HUES64 (cell line): ENCODE data around the gene NDUFAF4.
"Not testable (repeated sequence)": the region's sequence is repeated elsewhere in the genome, so short reads cannot be mapped to it uniquely, and the experiment has no call there.

Experiments used
- H3K27ac ChIP-seq: 2 replicates; pipeline ENCODE4 v1.7.0; 2013; ENCODE audit warnings: low read depth, low read length, inconsistent platforms
- H3K27me3 ChIP-seq: 2 replicates; pipeline ENCODE4 v1.6.1; 2013; ENCODE audit warnings: mild to moderate bottlenecking, low read length; ENCODE audit not compliant: insufficient read depth
- H3K36me3 ChIP-seq: 2 replicates; pipeline ENCODE4 v1.6.1; 2013; ENCODE audit warnings: mild to moderate bottlenecking, low read length; ENCODE audit not compliant: insufficient read depth
- H3K4me1 ChIP-seq: 2 replicates; pipeline ENCODE4 v1.6.1; 2013; ENCODE audit warnings: mild to moderate bottlenecking, low read length, moderate library complexity; ENCODE audit not compliant: insufficient read depth
- H3K4me3 ChIP-seq: 2 replicates; pipeline ENCODE4 v1.5.1; 2013; ENCODE audit warnings: mild to moderate bottlenecking, low read length, moderate library complexity
- H3K9ac ChIP-seq: 2 replicates; pipeline ENCODE4 v1.6.1; 2013; ENCODE audit warnings: mild to moderate bottlenecking, low read depth, low read length
- H3K9me3 ChIP-seq: 2 replicates; pipeline ENCODE4 v1.6.1; 2013; ENCODE audit warnings: low read depth, low read length; ENCODE audit not compliant: insufficient read depth
- WGBS: fragments of 150-250, 120-280 bp; methylation state at CpG from one replicate; pipeline ENCODE4 v1.1.7; 2013; ENCODE audit warnings: missing lambda C conversion rate; 5-methylcytosine and 5-hydroxymethylcytosine counted together

NDUFAF4 gene

DNA sequence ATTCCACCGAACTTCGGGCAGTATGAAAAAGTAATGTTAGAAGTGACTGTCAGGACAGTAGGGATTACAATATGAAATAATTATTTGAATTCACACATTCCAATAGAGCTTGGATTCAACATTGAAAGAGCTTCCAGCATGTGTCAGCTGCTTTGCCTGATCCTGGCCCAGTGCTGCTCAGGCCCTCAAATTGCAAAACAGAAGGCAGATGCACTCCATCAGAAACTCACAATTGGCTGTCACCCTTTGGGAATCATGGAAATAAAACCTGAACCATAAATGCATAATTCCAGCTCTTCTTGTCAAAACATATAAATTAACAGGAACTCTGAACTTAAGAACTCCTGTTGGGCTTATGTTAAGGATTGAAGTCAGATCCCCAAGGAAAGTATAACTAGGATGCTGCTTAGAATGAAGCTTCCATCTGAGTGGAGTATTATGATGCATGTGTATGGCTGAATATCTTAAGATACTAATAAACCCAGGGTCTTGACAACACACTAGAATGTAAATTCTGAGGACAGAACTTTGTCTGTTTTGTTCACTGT lies 1.8 kb upstream of the NDUFAF4 start:
- no peaks in the 10 kb centered on the region for H3K27me3 ChIP-seq
- peaks cover 20% of the 10 kb centered on the region for H3K36me3 ChIP-seq
- no CpG with 5 or more reads among the region's 2 CpGs for WGBS
- H3K4me3 ChIP-seq = no peak overlapping the region
- no peak overlapping the region for H3K27ac ChIP-seq
- H3K9me3 ChIP-seq = no peaks in the 10 kb centered on the region
- no peak overlapping the region for H3K9ac ChIP-seq
- peaks cover 6% of the 10 kb centered on the region; the same call in 1 of the 2 replicates for H3K4me1 ChIP-seq

DNA sequence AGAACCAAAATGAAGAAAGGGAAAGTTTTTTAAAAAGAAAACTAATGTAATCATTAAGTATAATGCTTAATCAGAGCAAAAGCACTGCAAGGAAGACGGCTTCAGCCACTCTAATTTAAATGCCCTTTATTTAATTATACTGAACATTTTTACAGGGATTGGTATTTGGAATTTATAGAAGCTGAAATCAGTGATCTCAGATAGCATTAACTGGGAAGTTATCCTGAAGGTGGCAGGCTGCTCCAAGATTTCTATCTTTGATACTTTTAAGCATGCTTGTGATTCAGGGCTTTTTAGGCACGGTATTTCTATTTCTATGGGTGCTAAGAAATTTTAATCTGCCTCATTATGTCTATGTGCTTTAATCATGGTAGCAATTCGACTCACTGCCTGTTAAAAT lies 1.3 kb upstream of the NDUFAF4 start:
- Histone ChIP-seq H3K27ac (0 out of 2 replicates have a peak overlapping the region, but pooled peaks have one; percentile 79), H3K9ac (peak overlapping the region; percentile 90; the same call in 1 of the 2 replicates), H3K36me3 (peaks cover 25% of the 10 kb centered on the region), H3K4me1 (peaks cover 6% of the 10 kb centered on the region; the same call in 1 of the 2 replicates), H3K9me3 (no peaks in the 10 kb centered on the region), H3K27me3 (no peaks in the 10 kb centered on the region), H3K4me3 (peak overlapping the region; percentile 79)
- WGBS = 55% methylated on average over 2 of the region's 3 CpGs

GRCh38 chr6:96898241-96898851 lies 655 bp upstream of the NDUFAF4 start:
- no peaks in the 10 kb centered on the region for H3K27me3 ChIP-seq
- H3K27ac ChIP-seq = peak overlapping the region; percentile 79
- 12% methylated on average over 7 of the region's 10 CpGs for WGBS
- H3K9ac ChIP-seq = peak overlapping the region; percentile 90
- H3K4me3 ChIP-seq = peak overlapping the region; percentile 79
- H3K4me1 ChIP-seq = peaks cover 6% of the 10 kb centered on the region; the same call in 1 of the 2 replicates
- peaks cover 32% of the 10 kb centered on the region for H3K36me3 ChIP-seq
- no peaks in the 10 kb centered on the region for H3K9me3 ChIP-seq

- Histone ChIP-seq H3K4me3 (no peak overlapping the region), H3K27ac (no peak overlapping the region), H3K9me3 (no peaks in the 10 kb centered on the region), H3K9ac (no peak overlapping the region), H3K4me1 (no peaks in the 10 kb centered on the region), H3K36me3 (peaks cover 45% of the 10 kb centered on the region), H3K27me3 (no peaks in the 10 kb centered on the region)
- no CpG with 5 or more reads among the region's 1 CpG for WGBS
Measured at GRCh38 chr6:96889146-96889545, 8.5 kb downstream of the NDUFAF4 start.

- Histone ChIP-seq H3K9ac (no peak overlapping the region), H3K4me3 (no peak overlapping the region), H3K36me3 (peaks cover 41% of the 10 kb centered on the region), H3K27me3 (no peaks in the 10 kb centered on the region), H3K9me3 (no peaks in the 10 kb centered on the region), H3K4me1 (no peaks in the 10 kb centered on the region), H3K27ac (no peak overlapping the region)
- 93% methylated on average over 4 of the region's 5 CpGs for WGBS
Measured at GRCh38 chr6:96888745-96889144, 8.9 kb downstream of the NDUFAF4 start.

DNA sequence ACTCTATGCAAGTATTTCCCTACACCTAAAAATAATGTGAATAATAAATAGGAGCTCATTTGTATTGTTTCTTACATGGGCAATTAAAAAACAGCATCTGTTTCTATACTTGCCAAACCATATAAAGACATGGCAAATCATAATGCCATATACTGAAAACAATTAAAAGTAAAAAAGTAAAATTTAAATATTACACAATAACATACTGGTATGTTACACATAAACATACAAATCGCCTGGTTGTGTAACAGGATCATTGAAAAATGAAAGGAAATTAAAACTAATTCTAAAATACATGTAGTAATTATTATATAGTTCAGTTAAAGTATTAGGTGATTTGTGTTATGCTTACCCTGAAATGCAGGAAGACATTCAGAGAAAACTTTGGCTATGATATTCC lies 11.2 kb downstream of the NDUFAF4 start:
- no peak overlapping the region for H3K4me3 ChIP-seq
- H3K36me3 ChIP-seq = peaks cover 19% of the 10 kb centered on the region
- H3K9ac ChIP-seq = no peak overlapping the region
- no peaks in the 10 kb centered on the region for H3K4me1 ChIP-seq
- no peak overlapping the region for H3K27ac ChIP-seq
- H3K9me3 ChIP-seq = no peaks in the 10 kb centered on the region
- WGBS = no CpG with 5 or more reads among the region's 1 CpG
- no peaks in the 10 kb centered on the region for H3K27me3 ChIP-seq

DNA sequence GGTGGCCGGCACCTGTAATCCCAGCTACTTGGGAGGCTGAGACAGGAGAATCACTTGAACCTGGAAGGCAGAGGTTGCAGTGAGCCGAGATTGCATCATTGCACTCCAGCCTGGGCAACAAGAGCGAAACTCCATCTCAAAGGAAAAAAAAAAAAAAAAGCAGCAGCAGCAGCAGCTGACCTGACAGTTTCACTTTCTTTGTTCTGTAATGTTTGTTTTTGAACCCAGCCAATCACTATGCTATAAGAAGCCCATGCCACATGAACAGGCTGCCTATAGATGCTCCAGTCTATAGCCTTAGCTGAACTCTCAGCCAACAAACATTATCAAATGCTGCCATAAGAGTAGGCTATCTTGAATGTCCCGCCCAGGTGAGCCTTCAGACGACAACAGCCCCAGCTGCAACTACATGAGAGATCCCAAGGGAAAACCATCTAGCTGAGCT lies 12.5 kb downstream of the NDUFAF4 start:
- H3K27ac ChIP-seq, H3K36me3 ChIP-seq, H3K9ac ChIP-seq, H3K9me3 ChIP-seq, H3K27me3 ChIP-seq, H3K4me1 ChIP-seq, H3K4me3 ChIP-seq: not testable (repeated sequence)
- WGBS = 87% methylated on average over 5 of the region's 5 CpGs

DNA sequence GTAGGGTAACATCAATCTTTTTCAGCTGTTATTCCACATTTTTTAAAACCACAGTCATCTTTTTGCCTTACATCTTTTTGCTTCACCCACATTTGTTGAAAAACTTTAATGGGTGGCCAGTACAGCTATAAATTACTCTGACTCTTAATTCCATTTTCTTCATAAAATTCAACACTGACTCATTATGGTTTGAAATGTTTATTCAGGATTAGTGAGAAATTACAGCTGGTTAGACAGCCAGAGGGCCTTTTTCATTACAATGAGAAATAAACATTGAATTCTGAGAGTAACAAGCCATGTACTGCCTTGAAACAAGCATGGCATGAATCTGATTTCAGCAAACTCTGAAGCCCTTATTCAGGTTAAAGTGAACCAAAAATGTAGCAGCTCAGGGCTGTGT lies 19.5 kb downstream of the NDUFAF4 start:
- H3K9me3 ChIP-seq = no peaks in the 10 kb centered on the region
- no peaks in the 10 kb centered on the region for H3K36me3 ChIP-seq
- H3K4me3 ChIP-seq = no peak overlapping the region
- H3K27ac ChIP-seq = no peak overlapping the region
- H3K27me3 ChIP-seq = no peaks in the 10 kb centered on the region
- H3K9ac ChIP-seq = no peak overlapping the region
- H3K4me1 ChIP-seq = no peaks in the 10 kb centered on the region

GRCh38 chr6:96876886-96877545 lies 20.7 kb downstream of the NDUFAF4 start:
- Histone ChIP-seq H3K36me3 (no peaks in the 10 kb centered on the region), H3K9me3 (no peaks in the 10 kb centered on the region), H3K27ac (no peak overlapping the region), H3K27me3 (no peaks in the 10 kb centered on the region), H3K4me3 (no peak overlapping the region), H3K9ac (no peak overlapping the region), H3K4me1 (no peaks in the 10 kb centered on the region)
- 99% methylated on average over 9 of the region's 9 CpGs for WGBS

GRCh38 chr6:96872976-96873375 lies 24.7 kb downstream of the NDUFAF4 start:
- Histone ChIP-seq H3K36me3 (no peaks in the 10 kb centered on the region), H3K4me1 (no peaks in the 10 kb centered on the region), H3K27ac (no peak overlapping the region), H3K9me3 (no peaks in the 10 kb centered on the region), H3K9ac (no peak overlapping the region), H3K27me3 (no peaks in the 10 kb centered on the region), H3K4me3 (no peak overlapping the region)
- 93% methylated on average over 1 of the region's 1 CpG for WGBS

- Histone ChIP-seq H3K4me1 (no peaks in the 10 kb centered on the region), H3K27ac (no peak overlapping the region), H3K4me3 (no peak overlapping the region), H3K9ac (no peak overlapping the region), H3K9me3 (0 out of 2 replicates have a peak, but pooled peaks cover 2% of the 10 kb centered on the region), H3K27me3 (no peaks in the 10 kb centered on the region), H3K36me3 (no peaks in the 10 kb centered on the region)
- WGBS = 100% methylated on average over 3 of the region's 3 CpGs
Measured at GRCh38 chr6:96865055-96865405, 32.7 kb downstream of the NDUFAF4 start.
